Measurements from ENCODE around the gene SLC38A7. TPM values are rescaled to one million over a fixed set of nuclear protein-coding genes. Genes with fewer than 3 reads are reported as not detected.

Gene SLC38A7
- total RNA-seq, 6 donors from 2014 or later = 6.5 to 34.6 (median 22.4) TPM

DNA sequence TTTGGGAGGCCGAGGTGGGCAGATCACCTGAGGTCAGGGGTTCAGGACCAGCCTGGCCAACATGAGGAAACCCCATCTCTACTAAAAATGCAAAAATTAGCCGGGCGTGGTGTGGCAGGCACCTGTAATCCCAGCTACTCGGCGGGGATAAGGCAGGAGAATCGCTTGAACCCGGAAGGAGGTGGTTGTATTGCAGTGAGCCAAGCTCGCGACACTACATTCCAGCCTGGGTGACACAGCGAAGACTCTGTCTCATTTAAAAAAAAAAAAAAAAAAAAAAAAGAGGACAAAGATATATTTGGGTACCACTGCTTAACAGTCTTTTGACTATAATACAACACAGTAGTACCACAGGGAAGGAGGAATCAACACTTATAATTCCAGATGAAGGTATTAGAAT lies 64.2 kb downstream of the SLC38A7 start:
- no peaks in the 10 kb centered on the region for H3K27me3 ChIP-seq
- ATAC-seq (ENCODE audit: low FRiP score in 2 of 2) (no peak), DNase-seq (no peak)
- 93 to 94% methylated on average over 10 of the region's 10 CpGs for WGBS, 2 donors
- peaks cover 5 to 83% (median 45%) of the 10 kb centered on the region in 4 donors for H3K36me3 ChIP-seq
- no peaks in the 10 kb centered on the region for H3K9me3 ChIP-seq
- TF ChIP-seq POLR2A (IDR thresholded peaks at IDR 0.05) = no peak
- TF ChIP-seq EP300 (IDR thresholded peaks at IDR 0.05) = no peak
- TF ChIP-seq, protein P1, sequence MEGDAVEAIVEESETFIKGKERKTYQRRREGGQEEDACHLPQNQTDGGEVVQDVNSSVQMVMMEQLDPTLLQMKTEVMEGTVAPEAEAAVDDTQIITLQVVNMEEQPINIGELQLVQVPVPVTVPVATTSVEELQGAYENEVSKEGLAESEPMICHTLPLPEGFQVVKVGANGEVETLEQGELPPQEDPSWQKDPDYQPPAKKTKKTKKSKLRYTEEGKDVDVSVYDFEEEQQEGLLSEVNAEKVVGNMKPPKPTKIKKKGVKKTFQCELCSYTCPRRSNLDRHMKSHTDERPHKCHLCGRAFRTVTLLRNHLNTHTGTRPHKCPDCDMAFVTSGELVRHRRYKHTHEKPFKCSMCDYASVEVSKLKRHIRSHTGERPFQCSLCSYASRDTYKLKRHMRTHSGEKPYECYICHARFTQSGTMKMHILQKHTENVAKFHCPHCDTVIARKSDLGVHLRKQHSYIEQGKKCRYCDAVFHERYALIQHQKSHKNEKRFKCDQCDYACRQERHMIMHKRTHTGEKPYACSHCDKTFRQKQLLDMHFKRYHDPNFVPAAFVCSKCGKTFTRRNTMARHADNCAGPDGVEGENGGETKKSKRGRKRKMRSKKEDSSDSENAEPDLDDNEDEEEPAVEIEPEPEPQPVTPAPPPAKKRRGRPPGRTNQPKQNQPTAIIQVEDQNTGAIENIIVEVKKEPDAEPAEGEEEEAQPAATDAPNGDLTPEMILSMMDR (IDR thresholded peaks at IDR 0.05) = no peak
- H3K4me1 ChIP-seq = peaks cover 0 to 5% (median under 1%) of the 10 kb centered on the region in 4 donors
- no peak overlapping the region for H3K4me3 ChIP-seq
- no peak overlapping the region for H3K27ac ChIP-seq

DNA sequence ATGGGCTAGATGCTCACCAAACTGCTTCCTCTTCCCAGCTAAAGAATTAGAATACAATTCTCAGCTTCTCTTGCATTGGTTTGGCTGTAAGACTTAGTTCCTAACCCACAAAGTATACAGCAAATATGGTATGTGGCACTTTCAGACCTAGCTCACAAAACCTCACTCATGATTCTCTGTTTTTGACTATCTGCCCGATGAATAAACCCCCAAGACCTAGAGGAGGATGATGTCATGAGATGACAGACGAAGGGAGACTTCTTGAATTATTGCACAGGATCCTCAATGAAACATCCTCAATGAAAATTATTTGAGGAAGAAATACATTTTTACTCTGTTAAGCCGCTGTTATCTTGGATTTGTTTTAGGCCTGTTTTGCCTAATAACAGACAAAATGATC lies 69.3 kb downstream of the SLC38A7 start:
- H3K27ac ChIP-seq = no peak overlapping the region
- TF ChIP-seq, protein P1 (IDR thresholded peaks at IDR 0.05) = no peak
- no peak for TF ChIP-seq POLR2A (IDR thresholded peaks at IDR 0.05)
- TF ChIP-seq POLR2AphosphoS5 (IDR thresholded peaks at IDR 0.05) = no peak
- TF ChIP-seq EP300 (IDR thresholded peaks at IDR 0.05) = no peak
- H3K4me1 ChIP-seq = peaks cover 0 to 8% (median 5%) of the 10 kb centered on the region in 4 donors
- no peaks in the 10 kb centered on the region for H3K9me3 ChIP-seq
- DNase-seq (no peak), ATAC-seq (ENCODE audit: low FRiP score in 2 of 2) (no peak)
- no peaks in the 10 kb centered on the region for H3K27me3 ChIP-seq
- peaks cover 0 to 47% (median 20%) of the 10 kb centered on the region in 4 donors for H3K36me3 ChIP-seq
- no peak overlapping the region for H3K4me3 ChIP-seq
- whole genome bisulfite sequencing, 2 donors = 54% methylated on average over 3 of the region's 3 CpGs; no CpG with 5 or more reads in 1 of the 2 donors

Other genes starting within 250 kb of the SLC38A7 start
- 10 to 100 TPM; 25.1 to 81.0 (median 30.5) TPM for gene NDRG4, start 184.6 kb downstream of the SLC38A7 start, total RNA-seq
- 10 to 100 TPM; 17.3 to 78.6 (median 31.7) TPM for gene SETD6, start 169.3 kb downstream of the SLC38A7 start, total RNA-seq
- gene CNOT1, start 54.9 kb downstream of the SLC38A7 start, total RNA-seq = 100 to 1,000 TPM in 5 of 6 donors, 10 to 100 TPM in 1; 78.9 to 158 (median 151) TPM
- 10 to 100 TPM; 28.4 to 52.9 (median 47.2) TPM for gene GOT2, start 49.5 kb upstream of the SLC38A7 start, total RNA-seq